DMS114 treated with DMSO at 0.1 percent for 48 hours (cell line): Measurements from ENCODE around the gene AFMID.
"Not testable (repeated sequence)": the region's sequence is repeated elsewhere in the genome, so short reads cannot be mapped to it uniquely, and the experiment has no call there.

Source experiments
- DNase-seq: peaks from one replicate; lab custom pipeline; 2025; ENCODE audit not compliant: unreplicated experiment; lab: John Stamatoyannopoulos, UW

AFMID gene

GRCh38 chr17:78219396-78220150 is 32.4 kb downstream of the AFMID start:
- no peak for DNase-seq

GRCh38 chr17:78223061-78223460 is 35.9 kb downstream of the AFMID start:
- DNase-seq = no peak

GRCh38 chr17:78223765-78224164 is 36.6 kb downstream of the AFMID start:
- no peak for DNase-seq

- DNase-seq = no peak
These were observed 37.3 kb downstream of the AFMID start for GRCh38 chr17:78224231-78225087.

GRCh38 chr17:78225088-78225865 is 38.1 kb downstream of the AFMID start:
- DNase-seq = no peak

- DNase-seq = no peak
These were observed 39.0 kb downstream of the AFMID start for GRCh38 chr17:78226055-78226758.

- DNase-seq = no peak
These were observed 39.7 kb downstream of the AFMID start for GRCh38 chr17:78226759-78227454.

- no peak for DNase-seq
These were observed 40.3 kb downstream of the AFMID start for GRCh38 chr17:78227455-78227916.

- no peak for DNase-seq
These were observed 41.0 kb downstream of the AFMID start for GRCh38 chr17:78228176-78228575.

GRCh38 chr17:78230252-78230962 is 43.2 kb downstream of the AFMID start:
- DNase-seq = no peak

GRCh38 chr17:78230996-78231935 is 44.1 kb downstream of the AFMID start, which contains the start of gene TMEM235:
Gene TMEM235, plus strand, starts transcription at chr17:78231631. Its CDS starts 393 bp downstream, at chr17:78232024.
- no peak for DNase-seq

GRCh38 chr17:78231991-78232858 is 45.1 kb downstream of the AFMID start:
- no peak for DNase-seq

- no peak for DNase-seq
These were observed 45.7 kb downstream of the AFMID start for GRCh38 chr17:78232859-78233173.

- no peak for DNase-seq
These were observed 46.5 kb downstream of the AFMID start for GRCh38 chr17:78233678-78234077.

GRCh38 chr17:78234261-78234865 is 47.2 kb downstream of the AFMID start:
- DNase-seq = no peak

- DNase-seq = not testable (repeated sequence)
These were observed 47.9 kb downstream of the AFMID start for GRCh38 chr17:78235022-78235421.

GRCh38 chr17:78235885-78236284 is 48.7 kb downstream of the AFMID start:
- no peak for DNase-seq
